HG03175 (cell line): ENCODE data around the gene ECHDC3.
A peak's percentile ranks its signal among the peaks of the same experiment; 100 is the strongest.

Experiments used
- ATAC-seq: cut with Tn5 transposase; IDR thresholded peaks from one replicate; pipeline ENCODE4 v1.9.1; 2021; ENCODE audit warnings: mild to moderate bottlenecking, moderate library complexity; ENCODE audit not compliant: unreplicated experiment

The ECHDC3 gene

DNA sequence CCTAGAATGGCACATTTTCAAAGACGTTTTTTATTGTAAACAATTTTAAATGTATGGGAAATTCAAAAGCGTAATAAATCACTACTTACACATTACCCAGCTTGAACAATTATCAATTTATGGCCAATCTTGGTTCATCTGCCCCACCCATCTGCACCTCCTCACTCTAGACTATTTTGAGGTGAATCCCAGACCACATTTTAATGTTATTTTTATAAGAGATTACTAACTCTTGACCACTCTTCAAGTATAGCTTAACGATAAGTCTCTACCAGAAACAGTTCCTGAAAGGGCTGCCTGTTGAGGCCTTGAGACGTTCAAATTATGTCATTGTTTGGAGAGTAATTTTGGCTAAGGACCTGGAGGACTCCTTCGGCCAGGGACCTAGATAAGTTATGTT, 33.2 kb downstream of the ECHDC3 start:
- no peak for ATAC-seq

GRCh38 chr10:11776080-11776479, 33.9 kb downstream of the ECHDC3 start:
- ATAC-seq: no peak

DNA sequence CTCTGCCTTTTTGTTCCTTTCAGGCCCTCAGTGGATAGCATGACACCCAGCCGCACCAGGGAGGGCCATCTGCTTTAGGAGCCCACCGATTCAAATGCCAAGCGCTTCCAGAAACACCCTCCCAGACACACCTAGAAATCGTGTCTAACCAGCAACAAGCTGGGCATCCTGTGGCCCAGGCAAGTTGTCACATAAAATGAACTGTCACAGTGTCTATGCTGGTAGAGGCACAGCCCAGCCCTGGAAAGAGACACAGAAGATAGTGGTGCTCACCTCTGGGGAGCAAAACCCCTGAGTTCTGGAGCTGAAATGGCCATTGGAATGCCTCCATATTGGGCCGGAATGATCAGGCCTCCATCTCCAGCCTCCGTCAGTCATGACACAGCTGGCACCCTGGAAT, 38.9 kb downstream of the ECHDC3 start:
- ATAC-seq: no peak

DNA sequence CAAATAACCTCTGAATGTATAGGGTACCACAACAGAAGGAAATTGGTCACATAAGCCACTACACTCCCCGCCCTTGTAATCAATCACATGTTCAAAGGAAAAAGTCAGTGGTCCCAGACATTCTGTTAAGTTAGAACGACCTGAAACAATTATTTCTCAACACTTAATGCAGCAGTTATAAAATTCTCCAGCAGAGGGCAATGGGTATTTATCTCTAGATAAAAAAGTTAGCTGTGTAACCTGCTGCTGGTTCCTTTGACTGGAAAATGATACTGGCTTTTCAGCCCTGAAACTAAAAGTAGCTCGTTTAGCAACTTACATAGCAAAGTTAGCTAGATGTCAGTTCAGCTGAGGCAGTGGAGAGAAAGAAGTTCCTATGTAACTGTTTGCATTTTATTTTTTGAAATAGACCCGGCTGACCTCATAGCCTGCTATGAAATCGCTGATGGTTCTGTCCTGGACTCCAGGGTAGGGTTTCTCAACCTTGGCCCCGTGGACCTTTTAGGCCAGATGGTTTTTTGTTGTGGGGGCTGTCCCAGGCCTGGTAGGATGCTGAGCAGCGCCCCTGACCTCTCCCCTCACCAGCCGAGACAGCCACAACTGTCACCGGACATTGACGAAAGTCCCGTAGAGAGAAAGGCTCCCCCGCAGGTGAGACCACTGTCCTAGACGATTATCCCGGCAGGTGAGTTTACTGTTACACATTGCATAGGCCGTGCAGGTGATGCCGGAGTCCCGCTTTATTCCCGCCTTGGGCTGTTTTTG, 40.8 kb downstream of the ECHDC3 start:
- peak; percentile 59 for ATAC-seq

GRCh38 chr10:11783558-11783865, 41.3 kb downstream of the ECHDC3 start:
- no peak for ATAC-seq

DNA sequence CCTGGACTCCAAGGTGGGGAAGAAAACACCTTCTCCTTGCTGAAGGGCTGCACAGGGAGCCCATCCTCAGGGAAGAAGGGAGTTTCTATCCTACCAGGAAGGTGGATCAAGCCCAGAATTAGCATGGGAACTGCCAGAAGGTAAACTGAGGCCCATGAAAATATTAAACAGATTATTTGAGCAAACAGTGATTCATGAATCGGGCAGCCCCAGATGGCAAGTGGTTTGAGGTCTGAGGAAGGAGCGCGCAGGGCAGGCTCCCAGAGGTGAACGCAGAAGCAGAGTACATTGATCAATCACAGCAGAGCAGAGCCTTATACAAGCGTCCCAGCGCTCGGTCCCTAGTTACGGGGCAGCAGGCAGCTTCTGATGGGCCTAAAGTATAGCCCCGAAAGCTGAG, 45.2 kb downstream of the ECHDC3 start:
- no peak for ATAC-seq

DNA sequence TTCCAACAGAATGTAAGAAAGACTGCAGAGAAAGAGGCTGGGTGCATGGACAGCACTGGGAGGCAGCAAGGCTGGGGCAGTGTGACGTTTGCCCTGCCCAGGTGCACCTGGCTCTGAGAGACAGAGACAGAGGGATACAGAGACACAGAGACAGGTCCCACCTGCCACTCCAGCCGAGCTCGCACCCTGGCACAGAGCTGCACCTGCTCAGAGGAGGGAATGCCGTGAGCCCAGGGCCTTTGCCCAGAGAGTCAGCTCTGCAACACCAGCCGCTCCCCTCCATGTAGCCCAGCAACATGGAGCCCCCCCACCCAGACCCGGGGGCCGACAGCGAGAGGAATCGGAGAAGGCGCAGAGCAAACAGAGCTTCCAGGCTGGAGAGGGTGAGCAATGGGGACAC, 45.7 kb downstream of the ECHDC3 start:
- ATAC-seq: no peak

DNA sequence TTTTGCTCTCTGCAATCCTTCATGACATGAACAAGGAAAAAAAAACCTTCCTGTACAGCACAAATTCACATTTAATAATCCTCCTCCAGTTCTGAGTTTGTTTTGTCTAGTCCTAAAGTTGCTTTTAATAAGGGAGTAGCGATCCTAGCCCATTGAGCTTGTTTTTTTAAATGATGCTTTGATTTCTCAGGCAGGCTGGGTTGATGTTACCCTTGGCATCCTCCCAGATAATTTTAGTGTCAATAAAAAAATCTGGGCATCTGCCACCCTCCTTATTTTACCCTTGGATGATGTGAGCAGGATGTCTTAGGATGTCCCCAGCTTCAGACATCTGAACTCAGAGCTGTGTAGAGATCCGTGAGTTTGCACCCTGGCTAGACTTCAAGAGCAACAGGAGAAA, 47.1 kb downstream of the ECHDC3 start:
- no peak for ATAC-seq

DNA sequence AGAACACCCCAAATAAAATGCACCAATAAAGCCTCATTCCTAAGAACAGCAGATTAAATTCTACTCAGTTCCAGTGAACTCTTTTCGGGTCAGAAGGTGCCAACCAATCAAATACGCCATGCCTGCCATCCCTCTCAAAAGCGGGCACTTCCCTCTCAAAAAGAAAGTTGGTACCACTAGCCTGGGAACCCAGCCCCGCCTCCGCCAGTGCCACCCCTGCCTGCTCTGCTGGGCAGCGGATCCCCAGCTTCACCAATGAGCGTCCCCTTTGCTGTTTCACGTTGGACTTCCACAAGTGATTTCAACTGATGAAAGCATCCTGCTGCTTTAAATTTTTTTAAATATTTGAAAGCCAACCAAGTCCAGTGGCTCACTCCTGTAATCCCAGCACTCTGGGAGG, 47.8 kb downstream of the ECHDC3 start:
- ATAC-seq: no peak

- ATAC-seq: no peak
Observed at GRCh38 chr10:11793762-11794479, 51.7 kb downstream of the ECHDC3 start.

- no peak for ATAC-seq
Observed at GRCh38 chr10:11794566-11794965, 52.4 kb downstream of the ECHDC3 start.

DNA sequence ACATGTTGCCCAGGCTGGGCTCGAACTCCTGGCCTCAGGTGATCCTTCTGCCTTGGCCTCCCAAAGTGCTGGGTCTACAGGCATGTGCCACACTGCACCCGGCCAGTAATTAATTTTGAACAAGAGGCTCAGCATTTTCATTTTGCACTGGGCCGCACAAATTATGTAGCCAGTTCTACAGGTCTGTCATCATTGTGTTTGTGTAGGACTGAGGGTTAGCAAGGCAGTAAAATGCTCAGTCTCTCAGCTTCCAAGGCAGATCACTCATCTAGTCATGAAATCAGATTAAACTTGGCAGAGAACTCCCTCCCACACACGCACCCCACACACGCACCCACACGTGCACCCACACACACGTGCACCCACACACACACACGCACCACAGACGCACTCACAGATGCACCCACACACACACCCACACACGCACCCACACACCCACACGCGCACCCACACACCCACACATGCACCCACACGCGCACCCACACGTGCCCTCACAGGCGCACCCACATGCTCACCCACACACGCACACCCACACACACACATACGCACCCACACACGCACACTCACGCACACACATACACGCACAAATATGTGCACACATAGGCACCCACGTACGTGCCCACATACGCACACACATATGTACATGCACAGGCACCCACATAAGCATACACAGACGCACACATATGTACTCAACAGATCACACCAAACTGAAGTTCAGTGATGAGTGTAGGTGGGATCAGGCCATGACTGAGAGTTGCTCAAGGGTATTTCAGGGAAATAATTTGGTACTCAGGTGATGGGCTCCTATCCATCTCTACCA, 53.1 kb downstream of the ECHDC3 start:
- no peak for ATAC-seq

DNA sequence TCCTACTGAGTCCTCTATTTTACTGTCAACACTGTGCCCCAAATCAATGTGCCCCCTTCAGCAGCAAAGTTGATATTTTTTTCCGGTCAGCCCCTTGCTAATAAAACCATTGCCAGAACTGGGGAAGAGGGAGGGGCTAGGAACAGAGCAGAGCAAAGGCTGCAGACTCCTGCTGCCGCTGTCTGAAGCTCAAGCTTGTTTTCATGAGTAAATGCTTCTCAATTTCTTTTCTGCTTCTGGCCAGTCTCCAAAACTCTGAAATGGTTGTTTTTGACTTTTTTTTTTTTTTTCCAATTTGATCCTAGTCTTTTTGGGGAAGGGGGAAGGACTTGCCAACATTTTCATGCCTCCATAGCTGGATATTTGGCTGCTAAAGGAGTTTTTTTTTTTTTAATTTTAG, 54.3 kb downstream of the ECHDC3 start:
- ATAC-seq: no peak

DNA sequence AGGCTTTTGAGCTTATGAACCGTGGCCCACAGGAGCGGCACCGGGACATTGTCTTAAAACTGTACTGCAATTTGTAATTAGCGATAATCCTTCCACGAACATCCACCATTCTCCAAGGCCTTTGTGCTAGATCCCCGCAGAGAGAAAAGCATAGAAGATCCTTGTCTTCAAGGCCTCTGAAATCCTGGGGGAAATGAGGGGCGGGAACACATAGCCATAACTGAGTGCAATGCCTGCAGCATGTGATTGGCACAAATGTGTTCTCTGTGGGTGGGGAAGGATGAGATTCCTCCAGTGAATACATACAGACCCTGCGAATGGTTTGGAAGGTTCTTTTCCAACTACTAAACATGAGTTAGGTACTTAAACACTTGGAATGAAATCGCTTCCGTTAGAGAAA, 55.1 kb downstream of the ECHDC3 start:
- no peak for ATAC-seq

GRCh38 chr10:11797847-11798633, 55.9 kb downstream of the ECHDC3 start:
- no peak for ATAC-seq

GRCh38 chr10:11798845-11799735, 56.9 kb downstream of the ECHDC3 start:
- ATAC-seq: no peak

DNA sequence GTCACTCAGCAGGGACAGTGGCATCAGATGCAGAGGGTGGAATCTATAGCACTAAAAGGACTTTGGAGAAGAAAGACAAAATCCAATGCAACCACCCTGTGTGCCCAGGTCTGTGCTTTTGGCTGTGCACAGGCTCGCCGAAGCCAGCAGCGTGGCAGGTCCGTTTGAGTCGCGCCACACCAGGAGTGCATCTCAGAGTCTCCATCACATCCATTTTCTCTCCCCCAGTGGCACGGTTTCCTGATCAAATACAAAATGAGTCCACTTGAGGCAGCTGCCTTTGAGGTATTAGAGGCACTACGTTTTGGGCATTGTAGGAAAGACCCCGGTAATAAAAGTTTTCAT, 57.5 kb downstream of the ECHDC3 start:
- no peak for ATAC-seq

DNA sequence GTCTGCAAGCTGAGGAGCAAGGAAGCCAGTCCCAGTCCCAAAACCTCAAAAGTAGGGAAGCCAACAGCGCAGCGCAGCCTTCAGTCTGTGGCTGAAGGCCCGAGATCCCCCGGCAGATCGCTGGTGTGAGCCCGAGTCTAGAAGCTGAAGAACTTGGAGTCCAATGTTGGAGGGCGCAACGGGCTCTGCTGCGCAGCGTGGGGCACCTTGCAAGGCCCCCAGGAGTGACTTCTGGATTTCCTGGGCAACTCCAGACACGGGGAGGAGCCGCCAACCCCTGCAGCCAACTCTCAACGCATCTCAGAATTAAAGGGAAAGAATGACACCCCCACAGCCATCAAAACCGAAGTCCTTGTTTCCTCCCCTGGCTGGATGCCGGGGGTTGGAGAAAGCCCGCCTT, 62.2 kb downstream of the ECHDC3 start:
- no peak for ATAC-seq

GRCh38 chr10:11805792-11806191, 63.6 kb downstream of the ECHDC3 start:
- ATAC-seq: no peak

GRCh38 chr10:11806706-11807105, 64.5 kb downstream of the ECHDC3 start:
- ATAC-seq: no peak
